Chondrocyte (in vitro differentiated cells): ENCODE results near the gene ORC1. TPM values are rescaled to one million over a fixed set of nuclear protein-coding genes. Genes with fewer than 3 reads are reported as not detected.

ENCODE experiments used
- DNase-seq: peaks from one replicate; pipeline ENCODE4 v3.0.0; 2021; ENCODE audit warnings: mixed read lengths, low spot score
- H3K27ac Mint-ChIP-seq: one replicate; pipeline ENCODE4 v1.8.0; 2021; ENCODE audit warnings: mild to moderate bottlenecking, moderate library complexity, mixed read lengths; ENCODE audit not compliant: unreplicated experiment
- H3K27me3 Mint-ChIP-seq: 2 replicates; pipeline ENCODE4 v1.8.0; 2021; ENCODE audit warnings: low read depth, mixed read lengths
- H3K36me3 Mint-ChIP-seq: 2 replicates; pipeline ENCODE4 v1.8.0; 2021; ENCODE audit warnings: low read depth, mixed read lengths
- H3K4me1 Mint-ChIP-seq: 2 replicates; pipeline ENCODE4 v1.8.0; 2021; ENCODE audit warnings: low read depth, mild to moderate bottlenecking, mixed read lengths
- H3K4me3 Mint-ChIP-seq: one replicate; pipeline ENCODE4 v1.8.0; 2021; ENCODE audit warnings: mild to moderate bottlenecking, moderate library complexity, mixed read lengths; ENCODE audit not compliant: unreplicated experiment
- H3K9me3 Mint-ChIP-seq: 2 replicates; pipeline ENCODE4 v1.8.0; 2021; ENCODE audit warnings: low read depth, mixed read lengths
- total RNA-seq: library from RNA; stranded (reverse); gene quantifications from 3 replicates; pipeline ENCODE4 v1.2.1, GENCODE V29; 2021
- TF ChIP-seq, protein P1 (sequence below): fragments of 200-600 bp; sonication (generic); IDR thresholded peaks from 2 replicates; pipeline ENCODE4 v1.5.0; 2021; ENCODE audit warnings: antibody characterized with exemption, mild to moderate bottlenecking, moderate library complexity

Gene ORC1
- total RNA-seq, 1 donor from 2014 or later = 1.2 TPM

DNA sequence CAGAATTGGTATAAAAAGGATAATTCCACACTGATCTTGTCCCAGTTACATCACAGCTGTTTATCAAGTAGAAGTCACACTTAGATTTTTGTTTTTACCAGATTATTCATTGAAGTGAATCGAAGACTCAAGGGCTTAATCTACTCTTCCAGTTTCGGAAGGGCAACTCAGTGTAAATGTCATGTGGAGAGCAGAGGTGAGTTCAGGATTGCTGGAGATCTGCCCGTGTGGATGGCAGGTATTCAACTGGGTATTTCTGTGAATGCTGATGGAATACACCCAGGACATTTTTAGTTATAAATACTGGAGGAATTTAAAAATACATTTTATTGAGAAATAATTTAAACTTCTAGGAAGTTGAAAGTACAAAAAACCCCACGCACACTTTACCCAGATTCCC is 57.6 kb downstream of the ORC1 start:
- TF ChIP-seq, protein P1, sequence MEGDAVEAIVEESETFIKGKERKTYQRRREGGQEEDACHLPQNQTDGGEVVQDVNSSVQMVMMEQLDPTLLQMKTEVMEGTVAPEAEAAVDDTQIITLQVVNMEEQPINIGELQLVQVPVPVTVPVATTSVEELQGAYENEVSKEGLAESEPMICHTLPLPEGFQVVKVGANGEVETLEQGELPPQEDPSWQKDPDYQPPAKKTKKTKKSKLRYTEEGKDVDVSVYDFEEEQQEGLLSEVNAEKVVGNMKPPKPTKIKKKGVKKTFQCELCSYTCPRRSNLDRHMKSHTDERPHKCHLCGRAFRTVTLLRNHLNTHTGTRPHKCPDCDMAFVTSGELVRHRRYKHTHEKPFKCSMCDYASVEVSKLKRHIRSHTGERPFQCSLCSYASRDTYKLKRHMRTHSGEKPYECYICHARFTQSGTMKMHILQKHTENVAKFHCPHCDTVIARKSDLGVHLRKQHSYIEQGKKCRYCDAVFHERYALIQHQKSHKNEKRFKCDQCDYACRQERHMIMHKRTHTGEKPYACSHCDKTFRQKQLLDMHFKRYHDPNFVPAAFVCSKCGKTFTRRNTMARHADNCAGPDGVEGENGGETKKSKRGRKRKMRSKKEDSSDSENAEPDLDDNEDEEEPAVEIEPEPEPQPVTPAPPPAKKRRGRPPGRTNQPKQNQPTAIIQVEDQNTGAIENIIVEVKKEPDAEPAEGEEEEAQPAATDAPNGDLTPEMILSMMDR = no peak

DNA sequence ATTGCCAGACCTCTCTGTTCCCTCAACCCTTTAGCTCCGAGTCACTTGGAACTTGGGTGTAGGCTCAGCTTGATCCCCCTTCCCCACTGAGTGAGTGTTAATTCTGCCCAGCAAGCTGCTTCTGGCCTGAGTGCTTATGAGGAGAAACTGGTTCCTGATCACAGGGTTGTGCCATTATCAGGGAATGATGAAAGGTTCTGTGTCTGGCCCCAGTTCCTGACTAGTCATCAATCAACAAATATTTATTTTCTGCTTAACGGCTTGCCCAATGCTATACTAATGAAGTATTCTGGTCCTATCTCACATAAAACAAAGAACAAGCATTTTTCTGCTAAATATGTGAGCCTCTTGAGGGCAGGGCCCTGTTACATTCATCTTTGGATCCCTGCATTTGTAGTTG is 59.0 kb downstream of the ORC1 start:
- TF ChIP-seq, protein P1 = no peak
- Mint-ChIP-seq H3K9me3 (no peaks in the 10 kb centered on the region), H3K27ac (no peak overlapping the region), H3K27me3 (no peaks in the 10 kb centered on the region), H3K36me3 (peaks cover 6% of the 10 kb centered on the region), H3K4me1 (no peaks in the 10 kb centered on the region), H3K4me3 (no peak overlapping the region)
- no peak for DNase-seq

More for the DNA sequence above, 57.6 kb downstream of the ORC1 start:
- H3K27ac Mint-ChIP-seq = no peak overlapping the region
- no peaks in the 10 kb centered on the region for H3K9me3 Mint-ChIP-seq
- H3K4me1 Mint-ChIP-seq = no peaks in the 10 kb centered on the region
- no peak for DNase-seq
- no peaks in the 10 kb centered on the region for H3K27me3 Mint-ChIP-seq
- peaks cover 6% of the 10 kb centered on the region for H3K36me3 Mint-ChIP-seq
- no peak overlapping the region for H3K4me3 Mint-ChIP-seq

DNA sequence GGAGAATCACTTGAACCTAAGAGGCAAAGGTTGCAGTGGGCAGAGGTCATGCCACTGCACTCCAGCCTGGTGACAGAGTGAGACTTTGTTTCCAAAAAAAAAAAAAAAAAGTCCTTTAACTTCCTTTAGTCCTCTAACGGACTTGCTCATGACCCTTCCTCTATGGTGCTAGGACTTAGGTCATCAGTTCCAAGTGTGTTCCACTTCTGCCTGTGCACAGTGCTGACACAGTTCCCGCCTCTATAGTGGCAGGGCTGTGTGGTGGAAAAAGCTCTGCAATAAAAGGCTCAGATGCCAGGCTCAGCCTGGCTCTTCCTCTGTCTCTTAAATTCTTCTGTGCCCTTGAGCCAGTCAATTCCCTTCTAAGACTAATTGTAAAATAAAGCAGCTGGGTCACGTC is 60.2 kb downstream of the ORC1 start:
- H3K27me3 Mint-ChIP-seq = no peaks in the 10 kb centered on the region
- no peaks in the 10 kb centered on the region for H3K9me3 Mint-ChIP-seq
- H3K4me3 Mint-ChIP-seq = no peak overlapping the region
- H3K36me3 Mint-ChIP-seq = peaks cover 7% of the 10 kb centered on the region
- TF ChIP-seq, protein P1 = no peak
- H3K4me1 Mint-ChIP-seq = no peaks in the 10 kb centered on the region
- no peak for DNase-seq
- no peak overlapping the region for H3K27ac Mint-ChIP-seq

DNA sequence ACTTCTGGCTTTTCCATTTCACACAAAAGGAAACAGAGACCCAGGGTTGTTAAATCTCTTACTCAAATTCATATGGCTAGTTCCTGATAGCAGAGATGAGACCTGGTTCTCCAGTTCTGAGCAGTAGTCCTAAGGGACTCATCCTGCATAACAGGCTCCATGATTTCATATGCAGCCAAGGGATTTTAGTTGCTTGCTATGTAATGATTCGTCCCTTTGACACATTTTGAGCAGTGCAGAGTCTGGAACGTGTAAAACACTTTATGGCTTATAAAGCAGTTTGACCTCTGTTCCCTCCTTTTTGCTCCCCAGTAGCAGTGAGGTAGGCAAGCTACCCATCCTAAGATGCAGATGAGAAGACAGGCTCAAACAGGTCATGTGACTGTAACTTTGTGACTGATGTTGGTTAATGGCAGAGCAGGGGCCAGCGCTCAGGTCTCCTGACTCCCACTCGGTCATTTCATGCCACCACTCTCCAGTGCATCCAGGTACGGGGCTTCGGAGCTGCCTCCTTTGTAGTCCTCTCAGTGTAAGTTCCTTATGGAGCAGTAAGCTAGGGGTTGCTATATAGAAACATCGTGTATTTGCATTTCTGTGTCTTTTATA is 62.5 kb downstream of the ORC1 start:
- H3K27ac Mint-ChIP-seq = no peak overlapping the region
- TF ChIP-seq, protein P1 = no peak
- no peaks in the 10 kb centered on the region for H3K4me1 Mint-ChIP-seq
- peaks cover 10% of the 10 kb centered on the region for H3K36me3 Mint-ChIP-seq
- DNase-seq = no peak
- no peaks in the 10 kb centered on the region for H3K9me3 Mint-ChIP-seq
- H3K27me3 Mint-ChIP-seq = no peaks in the 10 kb centered on the region
- H3K4me3 Mint-ChIP-seq = no peak overlapping the region

DNA sequence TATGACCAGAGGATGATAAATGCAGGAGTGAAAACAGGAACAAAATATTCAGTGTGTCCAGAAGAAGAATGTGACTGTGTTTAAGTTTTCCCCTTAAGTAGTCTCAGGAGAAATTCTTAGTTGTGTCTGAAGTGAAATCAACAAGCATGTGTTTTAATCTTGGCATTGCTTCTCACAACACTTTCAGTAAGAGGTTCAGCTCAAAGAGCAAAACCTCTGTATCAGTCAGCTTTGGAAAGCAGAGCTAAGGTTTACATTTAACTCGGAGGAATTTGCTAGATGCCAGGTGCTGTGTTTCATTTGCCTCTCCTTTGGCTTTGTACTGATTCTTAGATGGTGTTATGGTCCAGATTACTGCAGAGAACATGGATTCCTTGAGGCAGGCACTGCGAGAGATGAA is 66.8 kb downstream of the ORC1 start:
- Mint-ChIP-seq H3K36me3 (peaks cover 14% of the 10 kb centered on the region), H3K9me3 (no peaks in the 10 kb centered on the region), H3K4me1 (no peaks in the 10 kb centered on the region)

More for the DNA sequence above, 66.8 kb downstream of the ORC1 start:
- Mint-ChIP-seq H3K27me3 (no peaks in the 10 kb centered on the region), H3K4me3 (no peak overlapping the region), H3K27ac (no peak overlapping the region)
- TF ChIP-seq, protein P1 = no peak
- DNase-seq = no peak
